ENCODE measurements around the gene DUOXA1.
"Not testable (repeated sequence)": the region's sequence is repeated elsewhere in the genome, so short reads cannot be mapped to it uniquely, and the experiment has no call there.

DUOXA1 gene

DNA sequence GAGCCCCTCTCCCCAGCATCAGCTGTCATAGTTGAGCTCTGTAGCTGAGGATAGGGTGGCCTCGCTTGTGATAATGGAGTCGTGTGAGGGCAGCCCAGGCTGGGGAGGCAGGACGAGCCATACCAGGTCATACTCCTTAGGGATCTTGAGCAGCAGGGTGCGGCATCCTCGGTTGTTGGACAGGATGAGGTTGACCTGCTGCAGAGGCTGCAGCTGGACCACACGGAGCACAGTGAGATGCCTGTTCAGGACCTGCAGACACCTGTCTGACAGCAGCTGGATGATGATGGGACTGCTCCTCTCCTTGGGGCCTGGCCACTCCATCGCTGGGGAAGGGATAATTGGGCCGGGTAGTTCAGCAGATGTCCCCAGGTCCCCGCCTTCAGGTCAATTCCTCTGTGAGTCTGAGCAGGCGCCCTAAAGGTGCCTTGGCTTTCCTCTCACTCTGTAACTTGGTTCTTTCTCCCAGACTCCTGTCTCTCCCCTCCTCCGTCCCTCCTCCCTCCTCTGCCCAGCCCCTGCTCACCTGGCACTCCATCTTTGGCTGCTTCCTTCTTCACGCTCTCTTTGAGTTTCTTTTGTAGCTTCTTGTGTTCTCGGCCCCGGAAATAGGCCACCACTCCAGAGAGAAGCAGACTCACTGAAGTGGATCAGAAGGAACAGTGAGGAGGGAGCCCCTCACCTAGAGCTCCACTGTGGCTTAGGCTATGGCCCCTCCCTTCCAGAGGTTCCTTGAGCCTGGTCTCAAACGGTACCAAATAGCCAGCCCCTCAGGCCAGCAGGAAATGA lies 23.5 kb downstream of the DUOXA1 start:
- no peaks in the 10 kb centered on the region for H3K4me1 ChIP-seq (ENCODE audit: insufficient read depth, low read length)
- H3K4me3 ChIP-seq (ENCODE audit: low read depth in 1 of 2, low read length in 2 of 2), result no peak overlapping the region
- no peak overlapping the region for H3K27ac ChIP-seq (ENCODE audit: low read depth, low read length)
- H3K27me3 ChIP-seq (ENCODE audit: control insufficient read depth in 1 of 2, insufficient read depth in 2 of 2, low read length in 2 of 2), result peaks cover 0 to 17% of the 10 kb centered on the region in 2 donors
- no peak overlapping the region for H3K9ac ChIP-seq (ENCODE audit: low read length)
- no peaks in the 10 kb centered on the region for H3K36me3 ChIP-seq (ENCODE audit: insufficient read depth, low read length)
- H3K9me3 ChIP-seq (ENCODE audit: low read length), result no peaks in the 10 kb centered on the region

DNA sequence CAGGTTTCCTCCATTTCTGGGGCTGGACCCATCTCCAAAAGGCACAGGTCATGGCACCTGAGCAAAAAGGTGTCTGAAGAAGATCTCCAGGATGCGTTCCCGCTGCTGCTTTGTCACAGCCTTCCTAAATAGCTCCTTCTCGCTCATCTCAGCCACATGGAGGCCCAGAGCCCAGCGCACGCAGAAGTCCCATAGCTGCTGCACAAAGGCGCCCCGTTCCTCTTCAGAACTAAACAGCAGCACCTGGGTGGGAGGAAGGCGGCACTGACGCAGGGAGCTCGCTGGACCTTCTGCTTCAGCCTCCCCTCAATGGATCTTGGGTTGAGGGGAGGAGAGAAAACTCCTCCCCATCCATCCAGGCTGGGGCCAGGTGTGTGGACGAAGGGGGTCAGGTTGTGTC lies 24.1 kb downstream of the DUOXA1 start:
- H3K27me3 ChIP-seq (ENCODE audit: control insufficient read depth in 1 of 2, insufficient read depth in 2 of 2, low read length in 2 of 2), result peaks cover 0 to 15% of the 10 kb centered on the region in 2 donors
- H3K36me3 ChIP-seq (ENCODE audit: insufficient read depth, low read length), result no peaks in the 10 kb centered on the region
- H3K4me1 ChIP-seq (ENCODE audit: insufficient read depth, low read length), result no peaks in the 10 kb centered on the region
- no peak overlapping the region for H3K9ac ChIP-seq (ENCODE audit: low read length)
- no peaks in the 10 kb centered on the region for H3K9me3 ChIP-seq (ENCODE audit: low read length)
- H3K27ac ChIP-seq (ENCODE audit: low read depth, low read length), result no peak overlapping the region
- no peak overlapping the region for H3K4me3 ChIP-seq (ENCODE audit: low read depth in 1 of 2, low read length in 2 of 2)

DNA sequence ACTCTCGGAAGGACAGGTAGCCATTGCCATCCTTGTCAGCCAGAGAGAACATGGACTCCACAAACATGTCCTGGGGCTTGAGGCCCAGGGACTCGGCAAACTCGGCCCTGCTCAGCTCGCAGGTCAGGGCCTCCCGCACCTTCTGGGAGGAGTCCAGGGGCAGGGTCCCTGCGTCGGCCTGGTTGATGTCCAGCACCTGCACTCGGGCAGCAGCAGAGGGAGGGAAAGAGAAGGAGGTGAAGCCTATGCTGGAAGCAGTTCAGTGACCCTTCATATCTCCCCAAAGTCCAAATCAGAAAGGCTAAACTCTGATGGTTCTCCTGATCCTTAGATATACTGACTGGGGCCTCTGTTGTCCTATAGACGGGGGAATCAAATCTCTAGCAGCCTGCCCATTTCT lies 25.5 kb downstream of the DUOXA1 start:
- H3K9me3 ChIP-seq (ENCODE audit: low read length); H3K36me3 ChIP-seq (ENCODE audit: insufficient read depth, low read length); H3K27me3 ChIP-seq (ENCODE audit: control insufficient read depth in 1 of 2, insufficient read depth in 2 of 2, low read length in 2 of 2); H3K27ac ChIP-seq (ENCODE audit: low read depth, low read length); H3K4me1 ChIP-seq (ENCODE audit: insufficient read depth, low read length); H3K4me3 ChIP-seq (ENCODE audit: low read depth in 1 of 2, low read length in 2 of 2); H3K9ac ChIP-seq (ENCODE audit: low read length): not testable (repeated sequence)

DNA sequence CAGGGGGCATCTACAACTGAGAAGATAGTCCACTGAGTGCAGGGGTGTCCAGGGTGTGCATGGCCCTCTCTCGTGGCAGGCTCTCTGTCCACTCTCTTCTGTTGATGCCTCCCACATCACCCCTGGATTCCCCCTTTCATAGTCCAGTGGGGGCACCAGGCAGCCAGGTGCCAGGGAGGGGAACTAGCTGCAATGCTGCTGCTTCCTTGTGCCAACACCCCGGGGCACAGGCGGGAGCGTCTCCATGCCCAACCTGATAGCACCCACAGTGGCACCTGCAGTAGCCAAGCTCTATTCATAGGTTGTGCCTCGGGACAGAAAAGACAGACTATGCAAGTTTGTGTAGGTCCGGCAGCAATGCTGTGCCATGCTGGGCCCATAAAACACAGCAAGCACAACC lies 27.5 kb downstream of the DUOXA1 start:
- H3K36me3 ChIP-seq (ENCODE audit: insufficient read depth, low read length), result no peaks in the 10 kb centered on the region
- H3K27me3 ChIP-seq (ENCODE audit: control insufficient read depth in 1 of 2, insufficient read depth in 2 of 2, low read length in 2 of 2), result no peaks in the 10 kb centered on the region
- H3K27ac ChIP-seq (ENCODE audit: low read depth, low read length), result no peak overlapping the region
- H3K4me1 ChIP-seq (ENCODE audit: insufficient read depth, low read length), result no peaks in the 10 kb centered on the region
- H3K9ac ChIP-seq (ENCODE audit: low read length), result no peak overlapping the region
- H3K4me3 ChIP-seq (ENCODE audit: low read depth in 1 of 2, low read length in 2 of 2), result no peak overlapping the region
- no peaks in the 10 kb centered on the region for H3K9me3 ChIP-seq (ENCODE audit: low read length)

DNA sequence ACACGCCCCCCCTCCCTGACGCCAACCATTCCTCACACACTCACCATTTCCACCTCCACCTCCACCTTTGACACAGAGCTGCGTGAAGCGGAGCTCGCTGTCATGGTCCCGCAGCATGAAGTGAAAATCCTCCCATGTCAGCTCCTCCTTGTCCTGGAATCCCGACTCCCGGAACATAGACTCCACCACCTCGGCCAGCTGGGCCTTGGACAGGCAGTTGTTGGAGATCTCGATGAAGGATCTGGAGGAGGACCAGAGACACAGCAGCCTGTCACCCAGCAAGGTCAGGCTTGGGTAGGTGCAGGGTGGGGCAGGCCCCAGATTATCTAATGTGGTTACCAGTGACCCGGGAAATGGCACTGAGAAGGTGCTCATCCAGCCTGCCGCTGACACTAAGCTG lies 27.9 kb downstream of the DUOXA1 start:
- Histone ChIP-seq H3K4me3 (ENCODE audit: low read depth in 1 of 2, low read length in 2 of 2) (no peak overlapping the region), H3K9ac (ENCODE audit: low read length) (no peak overlapping the region), H3K4me1 (ENCODE audit: insufficient read depth, low read length) (no peaks in the 10 kb centered on the region), H3K36me3 (ENCODE audit: insufficient read depth, low read length) (no peaks in the 10 kb centered on the region), H3K9me3 (ENCODE audit: low read length) (no peaks in the 10 kb centered on the region), H3K27me3 (ENCODE audit: control insufficient read depth in 1 of 2, insufficient read depth in 2 of 2, low read length in 2 of 2) (no peaks in the 10 kb centered on the region), H3K27ac (ENCODE audit: low read depth, low read length) (no peak overlapping the region)

DNA sequence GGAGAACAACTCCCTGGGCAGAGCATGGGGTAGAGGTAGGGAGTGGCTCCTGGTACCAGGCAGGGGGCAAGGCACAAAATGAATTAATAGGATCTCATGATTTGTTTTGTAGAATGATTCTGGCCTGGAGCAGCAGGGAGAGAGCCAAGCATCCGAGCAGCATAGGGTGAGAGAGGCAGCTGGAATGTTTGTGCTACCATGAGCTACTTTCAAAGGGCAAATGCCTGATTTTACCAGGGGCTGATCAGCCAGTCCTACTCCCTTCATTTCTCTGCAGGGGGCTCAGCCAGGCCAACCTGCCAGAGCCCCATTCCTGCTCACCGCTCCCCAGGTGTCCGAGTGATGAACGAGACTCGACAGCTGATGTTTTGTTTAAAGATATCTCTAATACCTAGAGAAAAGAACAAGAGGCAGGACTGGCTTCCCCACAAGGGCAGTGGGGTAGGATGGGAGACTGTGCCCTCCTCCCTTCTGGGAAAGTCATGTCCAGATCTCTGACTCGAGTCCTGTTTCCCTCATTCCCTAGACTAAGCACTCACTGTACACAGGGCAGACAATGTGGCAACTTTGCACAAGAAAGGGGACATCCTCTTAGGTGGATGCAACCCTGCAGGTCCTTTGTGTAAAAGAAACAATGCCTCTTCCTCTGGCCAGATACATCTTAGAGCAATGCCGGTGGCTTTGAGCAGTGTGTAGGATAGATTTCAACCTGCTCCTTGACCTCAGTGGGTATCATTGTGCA lies 28.6 kb downstream of the DUOXA1 start:
- Histone ChIP-seq H3K4me3 (ENCODE audit: low read depth in 1 of 2, low read length in 2 of 2) (no peak overlapping the region), H3K27me3 (ENCODE audit: control insufficient read depth in 1 of 2, insufficient read depth in 2 of 2, low read length in 2 of 2) (no peaks in the 10 kb centered on the region), H3K9ac (ENCODE audit: low read length) (no peak overlapping the region), H3K36me3 (ENCODE audit: insufficient read depth, low read length) (no peaks in the 10 kb centered on the region), H3K4me1 (ENCODE audit: insufficient read depth, low read length) (no peaks in the 10 kb centered on the region), H3K27ac (ENCODE audit: low read depth, low read length) (no peak overlapping the region), H3K9me3 (ENCODE audit: low read length) (no peaks in the 10 kb centered on the region)

DNA sequence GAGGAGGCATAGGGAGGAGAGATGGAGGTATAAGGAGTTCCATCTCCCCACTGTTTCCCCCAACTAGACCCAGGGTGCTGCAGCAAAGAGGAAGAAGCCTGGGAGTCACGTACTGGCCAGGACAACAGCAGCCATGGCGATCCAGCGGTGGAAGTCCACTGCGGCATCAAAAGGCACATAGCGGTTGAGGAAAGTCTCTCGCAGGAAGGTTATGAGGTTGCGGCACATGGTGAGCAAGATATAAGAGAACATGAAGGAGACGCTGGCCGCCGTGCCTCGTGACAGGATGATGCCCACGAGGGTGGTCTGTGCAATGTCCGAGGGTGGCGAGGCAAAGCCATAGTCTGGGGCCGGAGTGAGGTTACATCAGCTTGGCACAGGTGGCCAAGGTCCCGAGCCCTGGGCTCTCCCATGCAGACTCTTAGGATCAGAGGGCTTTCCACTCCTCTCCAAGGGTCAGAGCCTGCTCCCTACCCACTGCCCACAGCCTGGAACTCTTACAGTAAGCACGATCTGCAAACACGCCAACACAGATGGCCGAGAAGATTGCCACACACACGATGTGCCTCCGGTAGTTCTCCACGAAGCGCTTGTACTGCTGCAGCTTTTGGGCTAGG lies 30.0 kb downstream of the DUOXA1 start:
- H3K4me3 ChIP-seq (ENCODE audit: low read depth in 1 of 2, low read length in 2 of 2), result no peak overlapping the region
- H3K27me3 ChIP-seq (ENCODE audit: control insufficient read depth in 1 of 2, insufficient read depth in 2 of 2, low read length in 2 of 2), result no peaks in the 10 kb centered on the region
- no peaks in the 10 kb centered on the region for H3K4me1 ChIP-seq (ENCODE audit: insufficient read depth, low read length)
- H3K9ac ChIP-seq (ENCODE audit: low read length), result no peak overlapping the region
- no peaks in the 10 kb centered on the region for H3K9me3 ChIP-seq (ENCODE audit: low read length)
- H3K27ac ChIP-seq (ENCODE audit: low read depth, low read length), result no peak overlapping the region
- H3K36me3 ChIP-seq (ENCODE audit: insufficient read depth, low read length), result no peaks in the 10 kb centered on the region

DNA sequence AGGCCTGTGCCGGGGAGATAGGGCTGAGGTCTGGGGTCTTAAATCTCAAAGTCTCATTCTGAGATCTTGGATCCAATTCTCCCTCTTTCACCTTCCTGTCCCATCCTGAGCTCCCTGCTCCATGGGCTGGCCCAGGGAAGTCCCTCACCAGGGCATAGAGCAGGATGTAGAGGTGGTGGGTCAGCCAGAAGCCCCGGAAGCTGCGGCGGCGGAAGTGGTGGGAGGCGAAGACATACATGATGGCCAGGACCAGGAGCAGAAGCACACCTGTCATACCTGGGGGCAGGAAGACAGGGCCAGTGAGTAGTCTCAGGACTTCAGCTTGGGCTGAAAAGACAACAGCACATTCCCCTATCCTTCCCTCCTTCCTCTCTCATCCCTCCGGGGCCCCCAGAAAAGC lies 32.2 kb downstream of the DUOXA1 start:
- no peaks in the 10 kb centered on the region for H3K27me3 ChIP-seq (ENCODE audit: control insufficient read depth in 1 of 2, insufficient read depth in 2 of 2, low read length in 2 of 2)
- no peaks in the 10 kb centered on the region for H3K36me3 ChIP-seq (ENCODE audit: insufficient read depth, low read length)
- H3K9me3 ChIP-seq (ENCODE audit: low read length), result no peaks in the 10 kb centered on the region
- no peak overlapping the region for H3K4me3 ChIP-seq (ENCODE audit: low read depth in 1 of 2, low read length in 2 of 2)
- H3K4me1 ChIP-seq (ENCODE audit: insufficient read depth, low read length), result no peaks in the 10 kb centered on the region
- no peak overlapping the region for H3K9ac ChIP-seq (ENCODE audit: low read length)
- no peak overlapping the region for H3K27ac ChIP-seq (ENCODE audit: low read depth, low read length)

DNA sequence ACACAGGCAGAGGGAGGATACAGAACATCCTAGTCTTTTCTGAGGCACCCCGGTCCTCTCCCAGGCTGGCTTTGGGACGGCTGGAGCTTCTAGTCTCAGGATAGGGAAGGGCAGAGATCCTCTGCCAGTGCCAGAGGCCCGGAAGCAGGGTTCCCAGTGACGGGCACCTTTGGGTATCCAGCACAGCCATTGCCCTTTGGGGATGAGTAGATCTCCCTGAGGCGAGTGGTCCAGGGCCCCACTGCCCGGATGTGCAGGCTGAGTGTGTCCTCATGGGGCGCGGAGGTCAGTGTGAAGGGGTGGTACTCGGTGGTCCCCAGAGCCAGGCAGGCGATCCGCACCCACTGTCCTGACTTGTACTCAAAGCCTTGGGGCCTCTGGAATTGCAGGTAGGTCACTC lies 34.0 kb downstream of the DUOXA1 start:
- no peak overlapping the region for H3K27ac ChIP-seq (ENCODE audit: low read depth, low read length)
- no peaks in the 10 kb centered on the region for H3K9me3 ChIP-seq (ENCODE audit: low read length)
- no peaks in the 10 kb centered on the region for H3K36me3 ChIP-seq (ENCODE audit: insufficient read depth, low read length)
- H3K27me3 ChIP-seq (ENCODE audit: control insufficient read depth in 1 of 2, insufficient read depth in 2 of 2, low read length in 2 of 2), result no peaks in the 10 kb centered on the region
- no peak overlapping the region for H3K4me3 ChIP-seq (ENCODE audit: low read depth in 1 of 2, low read length in 2 of 2)
- H3K9ac ChIP-seq (ENCODE audit: low read length), result no peak overlapping the region
- no peaks in the 10 kb centered on the region for H3K4me1 ChIP-seq (ENCODE audit: insufficient read depth, low read length)

DNA sequence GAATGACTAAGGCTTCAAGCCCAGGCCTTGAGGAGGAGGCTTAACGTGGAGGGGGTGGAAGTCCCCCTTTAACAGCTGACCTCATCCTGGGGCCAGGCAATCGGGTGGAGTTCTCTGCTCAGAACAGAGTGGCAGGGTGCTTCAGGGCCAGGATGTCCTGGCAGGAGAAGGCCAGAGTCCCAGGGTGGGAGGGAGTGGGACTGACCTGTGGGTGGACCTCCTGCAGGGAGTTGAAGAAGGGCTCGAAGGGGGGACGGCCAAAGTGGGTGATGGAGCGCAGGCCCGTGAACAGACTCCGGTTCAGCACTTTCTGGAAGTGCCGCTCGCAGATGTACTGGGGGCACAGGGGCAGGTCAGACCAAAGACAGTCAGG lies 35.3 kb downstream of the DUOXA1 start:
- H3K9me3 ChIP-seq (ENCODE audit: low read length), result no peaks in the 10 kb centered on the region
- H3K27ac ChIP-seq (ENCODE audit: low read depth, low read length), result no peak overlapping the region
- no peaks in the 10 kb centered on the region for H3K4me1 ChIP-seq (ENCODE audit: insufficient read depth, low read length)
- H3K4me3 ChIP-seq (ENCODE audit: low read depth in 1 of 2, low read length in 2 of 2), result no peak overlapping the region
- no peak overlapping the region for H3K9ac ChIP-seq (ENCODE audit: low read length)
- H3K27me3 ChIP-seq (ENCODE audit: control insufficient read depth in 1 of 2, insufficient read depth in 2 of 2, low read length in 2 of 2), result no peaks in the 10 kb centered on the region
- H3K36me3 ChIP-seq (ENCODE audit: insufficient read depth, low read length), result no peaks in the 10 kb centered on the region

DNA sequence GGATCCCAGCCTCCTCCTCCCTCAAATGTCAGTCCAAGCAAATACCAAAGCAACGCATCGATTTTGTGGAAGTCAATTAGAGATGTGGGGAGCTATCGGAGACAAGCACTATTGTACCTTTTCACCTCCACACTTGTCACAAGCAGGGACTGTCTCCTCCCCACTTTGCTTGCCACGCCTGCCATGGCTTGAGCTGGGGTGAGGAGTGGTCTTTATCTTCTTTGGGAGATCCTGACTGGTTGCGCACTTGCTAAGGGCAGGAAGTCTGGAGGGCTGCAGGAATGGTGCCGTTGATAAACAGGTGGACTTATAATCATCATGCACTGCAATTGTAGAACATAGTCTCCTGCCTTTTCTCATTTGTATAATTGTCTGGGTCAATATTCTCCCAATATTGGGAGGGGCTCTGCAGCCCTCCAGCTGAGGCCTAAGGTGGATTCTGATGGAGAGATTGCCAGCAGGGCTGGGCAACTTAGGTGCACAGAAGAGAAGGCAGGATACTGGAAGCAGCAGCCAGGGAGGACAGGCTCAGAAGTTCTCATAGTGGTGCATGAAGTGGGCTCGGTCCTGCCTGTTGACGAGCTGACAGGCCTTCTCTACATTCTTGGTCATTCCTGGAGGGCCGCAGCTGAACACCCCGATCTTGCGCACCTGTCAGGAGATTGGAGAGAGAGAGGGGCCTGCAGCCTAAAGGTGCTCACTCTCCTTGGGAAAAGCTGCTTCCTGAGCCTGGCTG lies 35.9 kb downstream of the DUOXA1 start:
- Histone ChIP-seq H3K27me3 (ENCODE audit: control insufficient read depth in 1 of 2, insufficient read depth in 2 of 2, low read length in 2 of 2) (no peaks in the 10 kb centered on the region), H3K9ac (ENCODE audit: low read length) (no peak overlapping the region), H3K9me3 (ENCODE audit: low read length) (no peaks in the 10 kb centered on the region), H3K4me3 (ENCODE audit: low read depth in 1 of 2, low read length in 2 of 2) (no peak overlapping the region), H3K27ac (ENCODE audit: low read depth, low read length) (no peak overlapping the region), H3K36me3 (ENCODE audit: insufficient read depth, low read length) (no peaks in the 10 kb centered on the region), H3K4me1 (ENCODE audit: insufficient read depth, low read length) (no peaks in the 10 kb centered on the region)
